Stimulated activated CD4-positive, alpha-beta T cell treated with anti-CD3 and anti-CD28 coated beads, TNF-alpha, amount 100 ng/mL, for 24 hours (primary cell): ENCODE results near the gene NOC2L.

Experiments used
- DNase-seq, 3 experiments: peaks; one replicate each; pipeline ENCODE4 v3.0.0-alpha.2; 2020; ENCODE audit warnings: low read depth in 3 of 3

The NOC2L gene

GRCh38 chr1:974687-975328, 15.8 kb upstream of the NOC2L start:
- DNase-seq: no peak

DNA sequence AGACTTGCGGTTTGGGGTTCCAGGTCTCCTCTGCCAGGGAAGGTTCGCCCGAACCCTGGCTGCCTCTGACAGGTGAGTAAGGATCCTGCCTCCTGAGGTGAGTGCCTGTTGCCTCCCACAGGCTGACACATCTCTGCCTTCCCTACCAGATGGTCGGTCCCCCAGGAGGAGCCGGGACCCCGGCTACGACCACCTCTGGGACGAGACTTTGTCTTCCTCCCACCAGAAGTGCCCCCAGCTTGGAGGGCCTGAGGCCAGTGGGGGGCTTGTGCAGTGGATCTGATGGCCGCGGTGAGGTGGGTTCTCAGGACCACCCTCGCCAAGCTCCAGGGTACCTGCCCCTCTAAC, 15.2 kb upstream of the NOC2L start:
- DNase-seq: no peak

DNA sequence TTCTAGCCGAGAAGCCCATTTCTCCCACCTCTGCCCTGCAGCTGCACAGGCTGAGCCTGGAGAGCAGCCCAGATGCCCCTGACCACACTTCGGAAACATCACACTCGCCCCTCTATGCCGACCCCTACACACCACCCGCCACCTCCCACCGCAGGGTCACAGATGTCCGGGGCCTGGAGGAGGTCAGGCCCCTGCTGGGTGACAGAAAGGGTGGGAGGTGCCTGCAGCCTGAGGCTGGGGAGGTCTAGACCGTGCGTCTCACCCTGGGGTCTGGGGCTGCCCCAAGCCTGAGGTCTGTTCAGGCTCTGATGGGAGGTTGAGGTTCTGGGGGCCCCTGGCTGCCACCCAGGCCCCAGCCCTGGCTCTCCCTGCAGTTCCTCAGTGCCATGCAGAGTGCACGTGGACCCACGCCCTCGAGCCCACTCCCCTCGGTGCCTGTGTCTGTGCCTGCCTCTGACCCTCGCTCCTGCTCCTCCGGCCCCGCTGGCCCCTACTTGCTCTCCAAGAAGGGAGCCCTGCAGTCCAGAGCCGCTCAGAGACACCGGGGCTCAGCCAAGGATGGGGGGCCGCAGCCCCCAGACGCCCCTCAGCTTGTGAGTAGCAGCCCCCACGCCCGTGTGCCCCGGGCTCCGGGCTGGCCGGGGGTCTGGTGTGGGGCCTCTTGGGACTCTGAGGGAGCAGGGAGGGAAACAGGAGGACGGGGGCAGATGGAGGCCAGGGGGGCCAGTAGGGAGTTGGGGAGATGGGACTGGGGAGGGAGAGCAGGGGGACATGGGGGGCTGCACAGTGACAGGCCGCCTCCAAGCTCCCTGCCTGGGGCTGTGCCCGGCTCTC, 14.6 kb upstream of the NOC2L start:
- no peak for DNase-seq

DNA sequence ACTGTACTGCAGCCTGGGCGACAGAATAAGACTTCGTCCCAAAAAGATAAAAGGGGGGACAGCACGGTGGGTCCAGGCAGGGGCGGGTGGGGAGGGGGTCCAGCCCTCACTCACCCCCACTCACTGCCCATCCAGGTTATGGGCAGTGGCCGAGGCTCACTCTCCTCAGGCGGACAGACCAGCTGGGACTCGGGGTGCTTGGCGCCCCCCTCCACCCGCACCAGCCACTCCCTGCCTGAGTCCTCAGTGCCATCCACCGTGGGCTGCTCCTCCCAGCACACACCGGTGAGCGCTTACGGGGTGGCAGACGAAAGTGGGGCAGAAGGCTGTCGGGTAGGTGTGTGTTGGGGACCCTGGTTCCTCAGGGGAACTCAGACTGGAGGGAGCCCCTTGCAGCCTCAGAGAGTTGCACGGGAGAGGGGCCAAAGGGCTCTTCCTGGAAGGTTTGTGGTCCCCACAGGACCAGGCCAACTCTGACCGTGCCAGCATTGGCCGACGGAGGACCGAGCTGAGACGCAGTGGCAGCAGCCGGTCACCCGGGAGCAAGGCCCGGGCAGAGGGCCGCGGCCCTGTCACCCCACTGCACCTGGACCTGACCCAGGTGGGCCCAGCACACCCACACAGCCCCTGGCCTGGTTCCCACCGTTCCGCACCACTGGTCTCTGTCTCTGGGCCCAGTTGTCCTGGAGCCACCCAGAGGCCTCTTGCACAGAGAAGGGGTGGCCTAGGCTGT, 13.8 kb upstream of the NOC2L start:
- DNase-seq: no peak

DNA sequence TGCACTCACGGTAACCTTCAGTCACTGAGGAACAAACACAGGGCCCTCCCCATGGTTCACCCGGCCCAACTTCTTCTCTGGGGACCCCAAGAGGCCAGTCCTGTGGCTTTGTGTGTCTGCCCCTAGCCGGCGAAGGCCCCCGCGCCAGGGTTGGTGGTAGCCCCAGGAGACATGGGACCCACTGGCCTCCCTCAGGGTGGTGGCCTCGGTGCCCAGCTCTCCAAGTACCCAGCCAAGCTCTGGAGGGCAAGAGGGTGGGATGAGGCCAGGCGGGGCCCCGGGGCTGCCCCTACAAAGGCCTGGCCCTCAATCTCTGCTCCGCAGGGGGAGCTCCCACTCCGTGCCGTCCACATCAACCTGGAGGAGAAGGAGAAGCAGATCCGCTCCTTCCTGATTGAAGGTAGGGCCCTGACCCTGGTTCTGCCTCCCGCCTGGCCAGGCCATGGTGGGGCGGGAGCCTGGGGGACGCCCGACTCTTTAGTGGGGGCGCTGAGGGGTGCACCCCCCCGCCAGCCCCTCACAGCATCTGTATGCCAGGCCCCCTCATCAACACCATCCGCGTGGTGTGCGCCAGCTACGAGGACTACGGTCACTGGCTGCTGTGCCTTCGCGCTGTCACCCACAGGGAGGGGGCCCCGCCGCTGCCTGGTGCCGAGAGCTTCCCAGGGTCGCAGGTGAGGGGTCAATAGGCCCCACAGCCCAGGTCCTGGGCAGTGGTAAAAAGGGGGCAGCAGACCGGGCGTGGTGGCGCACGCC, 12.9 kb upstream of the NOC2L start:
- no peak for DNase-seq

DNA sequence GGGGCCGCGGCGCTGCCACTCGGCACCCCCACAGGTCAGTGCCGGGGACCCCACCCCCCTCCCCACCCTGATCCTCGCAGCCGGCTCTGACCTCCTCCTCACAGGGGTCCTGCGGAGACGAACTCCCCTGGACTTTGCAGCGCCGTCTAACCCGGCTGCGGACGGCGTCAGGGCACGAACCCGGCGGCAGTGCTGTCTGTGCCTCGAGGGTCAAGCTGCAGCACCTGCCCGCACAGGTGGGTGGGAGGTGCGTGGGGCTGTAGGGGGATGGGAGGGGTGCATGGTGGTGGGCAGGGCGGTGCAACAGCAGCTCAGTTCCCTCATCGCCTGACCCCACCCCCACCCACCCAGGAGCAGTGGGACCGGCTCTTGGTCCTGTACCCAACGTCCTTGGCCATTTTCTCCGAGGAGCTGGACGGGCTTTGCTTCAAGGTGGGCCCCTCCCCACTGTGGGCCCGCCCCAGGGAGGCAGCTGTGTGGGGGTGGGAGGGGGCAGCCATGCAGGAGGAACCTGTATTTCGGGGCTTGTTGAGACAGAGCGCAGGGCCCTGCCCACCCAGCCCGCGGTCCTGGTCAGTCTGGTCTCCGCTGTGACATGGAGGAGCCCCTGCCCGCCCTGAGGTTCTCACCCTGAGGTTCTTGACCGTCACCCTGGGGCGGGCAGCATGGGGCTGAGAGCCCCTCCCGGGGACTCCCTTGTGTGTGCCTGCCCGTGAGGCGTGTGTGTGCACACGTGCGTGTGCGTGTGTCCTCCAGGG, 12.1 kb upstream of the NOC2L start:
- DNase-seq: no peak

GRCh38 chr1:970242-970972, 11.4 kb upstream of the NOC2L start:
- no peak for DNase-seq

DNA sequence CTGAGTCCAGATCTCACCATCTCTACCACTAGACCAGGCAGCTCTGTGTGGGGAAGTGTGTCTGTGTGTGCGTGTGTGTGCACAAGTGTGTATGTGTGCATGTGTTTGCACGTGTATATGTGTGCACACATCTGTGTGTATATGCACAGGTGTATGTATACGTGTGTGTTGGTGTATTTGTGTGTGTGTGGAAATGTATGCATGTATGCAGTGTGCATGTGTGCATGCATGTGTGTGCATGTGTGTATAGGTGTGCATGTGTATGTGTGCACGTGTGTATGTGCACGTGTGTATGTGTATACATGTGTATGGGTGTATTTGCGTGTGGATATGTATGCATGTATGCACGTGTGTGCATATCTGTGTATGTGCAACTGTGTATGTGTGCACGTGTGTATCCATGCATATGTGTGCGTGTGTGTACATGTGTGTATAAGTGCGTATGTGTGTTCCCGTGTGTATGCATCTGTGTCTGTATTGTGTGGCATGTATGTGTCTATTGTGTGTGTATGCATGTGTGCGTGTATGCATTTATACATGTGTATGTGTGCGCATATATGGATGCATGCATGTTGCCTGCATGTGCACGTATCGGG, 10.3 kb upstream of the NOC2L start:
- DNase-seq: no peak

- DNase-seq: no peak
Observed at GRCh38 chr1:967466-968343, 8.6 kb upstream of the NOC2L start.

GRCh38 chr1:966704-967300, 7.7 kb upstream of the NOC2L start:
- DNase-seq: peak; percentile 67 to 88 (median 72)

GRCh38 chr1:966135-966703, 7.2 kb upstream of the NOC2L start, which contains the start of gene PLEKHN1:
Gene PLEKHN1 (plus strand): TSS chr1:966482. CDS start chr1:966532, 50 bp downstream.
- DNase-seq: peak in 1 of 3 experiments; percentile 52

DNA sequence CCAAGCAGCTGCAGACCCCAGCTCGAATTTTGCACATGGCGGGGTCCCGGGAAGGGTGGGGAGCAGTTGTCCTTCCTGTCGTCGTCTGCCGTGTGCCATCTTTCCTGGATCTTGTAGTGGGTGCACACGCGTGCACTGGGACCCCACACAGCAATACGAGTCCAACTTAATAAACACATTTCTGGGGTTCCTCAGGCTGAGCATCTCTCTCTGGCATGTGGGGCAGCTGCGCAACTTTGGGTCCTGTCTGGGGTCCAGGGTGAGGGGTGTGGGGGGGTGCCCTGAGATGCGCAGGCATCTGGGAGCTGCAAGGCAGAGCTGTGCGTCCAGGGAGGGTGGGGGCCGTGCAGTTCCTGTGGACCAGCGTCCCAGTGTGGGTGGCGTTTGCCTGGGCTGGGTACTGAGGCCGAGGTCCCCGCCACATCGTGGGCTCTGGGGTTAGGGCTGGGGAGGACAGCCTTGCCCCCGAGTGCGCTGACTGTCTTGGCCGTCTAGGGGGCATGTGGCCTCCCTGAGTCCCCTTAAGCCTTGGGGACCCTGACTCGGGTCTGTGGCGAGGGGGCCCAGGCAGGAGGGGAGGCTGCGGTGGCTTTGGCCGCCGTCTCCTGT, 6.6 kb upstream of the NOC2L start:
- DNase-seq: no peak

- no peak for DNase-seq
Observed at GRCh38 chr1:964691-965525, 5.9 kb upstream of the NOC2L start.

DNA sequence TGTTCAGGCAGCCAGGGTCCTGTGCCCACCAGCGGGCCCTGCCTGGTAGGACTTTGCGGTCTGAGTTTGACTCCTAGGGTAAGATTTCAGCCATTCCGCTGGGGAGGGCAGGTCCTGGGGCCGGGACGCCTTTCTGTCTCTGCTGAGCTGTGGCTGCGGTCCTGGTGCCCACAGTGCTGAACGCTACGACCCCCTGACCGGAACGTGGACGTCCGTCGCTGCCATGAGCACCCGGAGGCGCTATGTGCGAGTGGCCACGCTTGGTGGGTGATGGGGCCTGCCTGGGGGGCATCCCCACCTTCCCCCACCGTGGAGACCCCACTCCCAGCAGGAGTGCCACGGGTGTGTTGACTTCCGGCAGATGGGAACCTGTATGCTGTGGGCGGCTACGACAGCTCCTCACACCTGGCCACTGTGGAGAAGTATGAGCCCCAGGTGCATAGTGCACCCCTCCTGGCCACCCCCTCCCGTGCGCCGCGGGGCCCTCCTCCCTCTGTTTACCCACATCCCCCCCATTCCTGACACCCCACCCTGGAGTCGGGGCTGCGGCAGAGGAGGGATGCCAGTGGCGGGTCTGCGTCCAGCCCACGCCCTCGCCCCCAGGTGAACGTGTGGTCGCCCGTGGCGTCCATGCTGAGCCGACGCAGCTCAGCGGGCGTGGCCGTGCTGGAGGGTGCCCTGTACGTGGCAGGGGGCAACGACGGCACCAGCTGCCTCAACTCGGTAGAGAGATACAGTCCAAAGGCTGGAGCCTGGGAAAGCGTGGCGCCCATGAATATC, 4.9 kb upstream of the NOC2L start:
- DNase-seq: no peak

DNA sequence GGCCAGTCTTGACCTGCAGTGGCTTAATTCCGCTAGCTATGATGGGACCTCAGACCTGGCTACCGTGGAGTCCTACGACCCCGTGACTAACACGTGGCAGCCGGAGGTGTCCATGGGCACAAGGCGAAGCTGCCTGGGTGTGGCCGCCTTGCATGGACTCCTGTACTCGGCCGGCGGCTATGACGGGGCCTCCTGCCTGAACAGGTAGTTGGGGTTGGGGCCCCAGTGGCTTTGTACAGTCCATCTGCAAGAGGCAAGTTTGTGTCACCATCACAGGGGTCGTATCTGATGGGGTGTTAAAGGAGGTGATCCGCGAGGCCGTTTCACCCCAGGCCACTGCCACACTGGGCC, 4.2 kb upstream of the NOC2L start:
- no peak for DNase-seq
